HepG2 (cell line): ENCODE results near the gene CLIP2. TPM values are rescaled to one million over a fixed set of nuclear protein-coding genes. Genes with fewer than 3 reads are reported as not detected.

ENCODE experiments used
- ATAC-seq: fragments of 200-7000 bp; cut with Tn5 transposase; 3 replicates; pipeline ENCODE4 v1.9.1; 2020; ENCODE audit warnings: mild to moderate bottlenecking, moderate library complexity
- BruUV-seq: library from RNA; stranded (reverse); fragments of 400-500 nt; replicated peaks from 2 replicates; lab custom pipeline; 2021; lab: Mats Ljungman, UMichigan
- CTCF ChIA-PET: fragments of 300-600 bp; formaldehyde crosslinking; extraction: SDS; loops from one replicate; lab custom pipeline; 2021; ENCODE audit warnings: low total read pairs, inconsistent platforms, low intra/inter-chr PET ratio; lab: Yijun Ruan, JAX
- POLR2A ChIA-PET: fragments of 350-600 bp; sonication (Branson Sonifier 250); formaldehyde crosslinking; loops from one replicate; lab custom pipeline; 2020; ENCODE audit warnings: antibody characterized with exemption, inconsistent platforms; lab: Yijun Ruan, JAX
- DNase-seq: peaks from one replicate; pipeline ENCODE4 v3.0.0-alpha.2; 2015; ENCODE audit warnings: low spot score
- FAIRE-seq: peaks from 3 replicates; lab custom pipeline; 2011; peaks lifted over from hg19 to GRCh38; lab: Jason Lieb, UNC
- H2AFZ ChIP-seq: one replicate; pipeline ENCODE4 v1.6.1; 2011; ENCODE audit warnings: low read length, inconsistent platforms
- H3K27ac ChIP-seq: fragments of 300-600 bp; 3 replicates; pipeline ENCODE4 v1.8.0; 2011; ENCODE audit warnings: mixed run types, mild to moderate bottlenecking, mixed read lengths, low read length, inconsistent platforms; ENCODE audit not compliant: insufficient read depth; ENCODE audit errors: extremely low read length
- H3K27me3 ChIP-seq, 2 experiments: fragments of 200-600 bp in 1 of 2; 2 replicates in 1 of 2; 3 replicates in 1 of 2; pipeline versions ENCODE4 v1.6.0 to v1.8.0; 2011; ENCODE audit warnings: low read length in 2 of 2, mild to moderate bottlenecking in 2 of 2, moderate library complexity in 2 of 2, inconsistent platforms in 1 of 2; ENCODE audit not compliant: insufficient read depth in 2 of 2, control insufficient read depth in 1 of 2
- H3K36me3 ChIP-seq, 2 experiments: fragments of 200-600 bp in 1 of 2; replicated peaks in 1 of 2; 2 replicates in 1 of 2; 3 replicates in 1 of 2; pipeline versions ENCODE4 v1.5.1 to v1.8.0; 2011; ENCODE audit warnings: low read length in 2 of 2, inconsistent platforms in 1 of 2; ENCODE audit not compliant: insufficient read depth in 2 of 2, control insufficient read depth in 1 of 2
- H3K4me1 ChIP-seq: 2 replicates; pipeline ENCODE4 v1.5.1; 2012; ENCODE audit warnings: low read length, inconsistent platforms; ENCODE audit not compliant: insufficient read depth
- H3K4me2 ChIP-seq: 2 replicates; pipeline ENCODE4 v1.6.0; 2011; ENCODE audit warnings: low read depth, low read length, inconsistent platforms
- H3K4me3 ChIP-seq, 3 experiments: fragments of 200-600 bp in 1 of 3; sonication (generic), shearing (Covaris generic) in 1 of 3; replicated peaks in 1 of 3; 2 replicates each; pipeline ENCODE4 v1.5.1; 2011 to 2016; ENCODE audit warnings: low read length in 3 of 3, inconsistent platforms in 2 of 3, low read depth in 2 of 3, mild to moderate bottlenecking in 2 of 3, control low read depth in 1 of 3, mixed read lengths in 1 of 3; ENCODE audit not compliant: insufficient read depth in 1 of 3
- H3K79me2 ChIP-seq: one replicate; pipeline ENCODE4 v1.6.1; 2011; ENCODE audit warnings: low read length, inconsistent platforms; ENCODE audit not compliant: insufficient read depth
- H3K9ac ChIP-seq: 2 replicates; pipeline ENCODE4 v1.6.0; 2011; ENCODE audit warnings: mild to moderate bottlenecking, low read depth, low read length, inconsistent platforms; ENCODE audit not compliant: insufficient read depth
- H3K9me3 ChIP-seq: 2 replicates; pipeline ENCODE4 v1.5.1; 2012; ENCODE audit warnings: mild to moderate bottlenecking, low read length
- H4K20me1 ChIP-seq: 2 replicates; pipeline ENCODE4 v1.6.0; 2011; ENCODE audit warnings: inconsistent platforms, mild to moderate bottlenecking, low read length, moderate library complexity; ENCODE audit not compliant: insufficient read depth
- CENPX ChIP-seq: sonication (generic); formaldehyde crosslinking; IDR thresholded peaks from 2 replicates; pipeline ENCODE4 v1.9.0; 2021; ENCODE audit warnings: mild to moderate bottlenecking, missing genetic modification reagents, moderate library complexity
- CHCHD3 ChIP-seq: sonication (generic); formaldehyde crosslinking; IDR thresholded peaks from 2 replicates; pipeline ENCODE4 v1.8.0; 2022; ENCODE audit warnings: mild to moderate bottlenecking, missing genetic modification reagents, moderate library complexity
- KLF13 ChIP-seq: sonication (generic); formaldehyde crosslinking; IDR thresholded peaks from 2 replicates; pipeline ENCODE4 v1.4.0; 2020; ENCODE audit warnings: mild to moderate bottlenecking, missing genetic modification reagents
- PHF20 ChIP-seq: sonication (generic); formaldehyde crosslinking; IDR thresholded peaks from 2 replicates; pipeline ENCODE4 v1.5.0; 2020; ENCODE audit warnings: mild to moderate bottlenecking, missing genetic modification reagents
- TGIF2 ChIP-seq: IDR thresholded peaks from 2 replicates; pipeline ENCODE4 v1.6.1; 2016; ENCODE audit warnings: control low read depth, missing compliant biosample characterization
- ZBTB34 ChIP-seq: sonication (generic); formaldehyde crosslinking; IDR thresholded peaks from 2 replicates; pipeline ENCODE4 v1.8.0; 2022; ENCODE audit warnings: mild to moderate bottlenecking, missing genetic modification reagents
- ZNF572 ChIP-seq: sonication (generic); formaldehyde crosslinking; IDR thresholded peaks from 2 replicates; pipeline ENCODE4 v1.5.1; 2020; ENCODE audit warnings: mild to moderate bottlenecking, missing genetic modification reagents
- ZNF761 ChIP-seq: sonication (generic); formaldehyde crosslinking; conservative IDR thresholded peaks from 2 replicates; pipeline ENCODE4 v1.4.0; 2020; ENCODE audit warnings: mild to moderate bottlenecking, missing genetic modification reagents
- ZNF770 ChIP-seq: sonication (generic); formaldehyde crosslinking; IDR thresholded peaks from 2 replicates; pipeline ENCODE4 v1.5.0; 2020; ENCODE audit warnings: mild to moderate bottlenecking, missing genetic modification reagents
- ZSCAN22 ChIP-seq: sonication (generic); formaldehyde crosslinking; IDR thresholded peaks from 2 replicates; pipeline ENCODE4 v1.4.0; 2020; ENCODE audit warnings: mild to moderate bottlenecking, missing genetic modification reagents
- WGBS: methylation state at CpG from one replicate; pipeline ENCODE4 v1.1.6; 2017; ENCODE audit warnings: low lambda C conversion rate; 5-methylcytosine and 5-hydroxymethylcytosine counted together
- in situ Hi-C: cut with HindIII; loops from 2 replicates; pipeline ENCODE4 v1.10.0; 2017; ENCODE audit warnings: low pct_unique_long_range_greater_than_20kb; ENCODE audit not compliant: extremely low pct_ligation_motif_present
- intact Hi-C: fragments of 100-400 bp; cut with micrococcal nuclease; formaldehyde crosslinking; loops from one replicate; pipeline ENCODE4 v1.10.0; 2022; ENCODE audit not compliant: unreplicated experiment
- polyA plus RNA-seq, 8 experiments: library from polyadenylated mRNA; depleted of rRNA in 3 of 8; stranded (reverse) in 7 of 8; unstranded in 1 of 8; fragments of >200 nt; fragmentation: Illumina TruSeq in 4 of 8; extraction: Trizol in 4 of 8; gene quantifications; 2 replicates each; pipeline versions ENCODE4 v1.2.1 to v1.2.3, GENCODE V29; 2011 to 2016; ENCODE audit warnings: low read depth in 4 of 8, missing spikeins in 1 of 8, mixed read lengths in 1 of 8; ENCODE audit not compliant: insufficient read depth in 1 of 8
- total RNA-seq, 5 experiments: library from RNA; depleted of rRNA; stranded (reverse); fragments of >200 nt; fragmentation: Illumina TruSeq; extraction: Trizol; gene quantifications; 2 replicates each; pipeline ENCODE4 v1.2.3, GENCODE V29; 2016; ENCODE audit warnings: low read depth in 1 of 5

Gene CLIP2
- total and polyA plus RNA-seq, 2 of the 13 experiments (the other 11 are each of a cell fraction or from before 2014, with no cell fraction given): 6.5 to 17.4 TPM

DNA sequence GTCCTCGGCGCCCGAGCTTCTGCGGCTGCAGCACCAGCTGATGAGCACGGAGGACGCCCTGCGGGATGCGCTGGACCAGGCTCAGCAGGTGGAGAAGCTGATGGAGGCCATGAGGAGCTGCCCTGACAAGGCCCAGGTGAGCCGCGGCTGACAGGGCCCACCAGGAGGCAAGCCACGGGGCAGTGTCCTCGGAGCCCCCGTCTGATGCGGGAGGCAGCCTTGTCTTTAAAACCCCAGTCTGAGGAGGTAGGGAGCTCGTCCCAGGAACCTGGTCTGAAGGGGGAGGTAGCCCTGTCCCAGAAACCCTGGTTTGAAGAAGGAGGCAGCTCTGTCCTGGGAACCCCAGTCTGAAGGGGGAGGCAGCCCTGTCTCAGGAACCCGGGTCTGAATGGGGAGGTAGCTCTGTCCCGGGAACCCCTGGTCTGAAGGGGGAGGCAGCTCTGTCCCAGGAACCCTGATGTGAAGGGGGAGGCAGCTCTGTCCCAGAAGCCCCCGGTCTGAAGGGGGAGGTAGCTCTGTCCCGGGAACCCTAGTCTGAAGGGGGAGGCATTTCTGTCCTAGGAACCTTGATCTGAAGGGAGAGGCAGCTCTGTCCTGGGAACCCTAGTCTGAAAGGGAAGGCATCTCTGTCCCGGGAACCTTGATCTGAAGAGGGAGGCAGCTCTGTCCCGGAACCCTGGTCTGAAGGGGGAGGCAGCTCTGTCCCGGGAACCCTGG lies 111.4 kb downstream of the CLIP2 start:
- Histone ChIP-seq H3K9me3 (no peaks in the 10 kb centered on the region), H3K36me3 (peaks cover 16 to 39% of the 10 kb centered on the region in 2 experiments; a peak in 4 of 5 replicates), H3K4me1 (no peaks in the 10 kb centered on the region), H2AFZ (no peak overlapping the region), H3K4me3 (no peak overlapping the region), H3K9ac (no peak overlapping the region), H3K27me3 (no peaks in the 10 kb centered on the region), H4K20me1 (no peaks in the 10 kb centered on the region), H3K27ac (no peak overlapping the region), H3K79me2 (no peaks in the 10 kb centered on the region), H3K4me2 (no peak overlapping the region)
- 90% methylated on average over 11 of the region's 22 CpGs for WGBS
- intact Hi-C loops (loop anchor here (1.0 to 5.0 kb wide), 2 partner anchors 113 to 194 kb away; partner anchors contain the start of gene CLIP2), in situ Hi-C loops (loop anchor here (5.0 to 10.0 kb wide), 2 partner anchors 193 to 336 kb away; no protein-coding TSS in a partner anchor)
- no peak for FAIRE-seq
- no peak for TF ChIP-seq CHCHD3 (CRISPR knock-in tag)
- TF ChIP-seq ZSCAN22 (CRISPR knock-in tag): peak; percentile 96
- ChIA-PET CTCF (interaction anchor here (1.3 to 2.8 kb wide), 2 partner anchors 125 to 193 kb away, joined by 8 to 47 read pairs; no protein-coding TSS in a partner anchor), POLR2A (interaction anchor here (1.5 kb wide), 1 partner anchor 194 kb away, joined by 6 read pairs; no protein-coding TSS in a partner anchor)
- no peak for ATAC-seq
- no TSS peak for BruUV-seq
- DNase-seq: no peak

DNA sequence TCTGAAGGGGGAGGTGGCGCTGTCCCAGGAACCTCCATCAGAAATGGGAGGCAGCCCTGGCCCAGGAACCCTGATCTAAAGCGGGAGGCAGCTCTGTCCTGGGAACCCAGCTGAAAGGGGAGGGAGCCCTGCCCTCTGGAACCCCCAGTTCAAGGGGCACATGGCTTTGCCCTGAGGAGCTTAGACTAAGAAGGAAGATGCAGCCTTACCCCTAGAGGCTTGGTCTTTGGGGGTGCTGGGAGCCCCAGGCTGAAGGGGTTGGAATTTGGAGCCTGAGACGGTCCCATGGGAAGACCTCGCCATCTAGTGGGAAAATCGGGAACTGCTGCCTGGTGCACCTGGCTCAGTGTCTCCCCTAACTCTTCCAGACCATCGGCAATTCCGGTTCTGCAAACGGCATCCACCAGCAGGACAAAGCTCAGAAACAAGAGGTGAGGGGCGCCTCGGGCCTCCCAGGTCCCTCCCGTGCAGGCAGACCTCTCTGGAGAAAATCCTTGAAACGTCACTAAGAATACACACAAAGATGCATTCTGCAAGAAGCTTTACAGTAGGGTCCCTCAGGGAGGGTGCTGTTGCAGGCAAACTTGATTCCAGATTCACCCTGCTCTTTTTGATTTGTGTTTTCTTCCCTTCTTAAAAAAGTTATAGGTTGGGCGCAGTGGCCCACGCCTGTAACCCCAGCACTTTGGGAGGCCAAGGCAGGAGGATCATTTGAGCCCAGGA lies 112.1 kb downstream of the CLIP2 start:
- POLR2A ChIA-PET: interaction anchor here (1.5 kb wide), 1 partner anchor 195 kb away, joined by 6 read pairs; no protein-coding TSS in a partner anchor
- FAIRE-seq (peak; percentile 61), ATAC-seq (peak; percentile 66), DNase-seq (peak; percentile 49)
- CTCF ChIA-PET: interaction anchor here (0.8 to 2.8 kb wide), 4 partner anchors 126 to 333 kb away, joined by 3 to 47 read pairs (median 6); no protein-coding TSS in a partner anchor
- in situ Hi-C loops (loop anchor here (5.0 to 10.0 kb wide), 2 partner anchors 194 to 336 kb away; no protein-coding TSS in a partner anchor), intact Hi-C loops (loop anchor here (1.0 to 5.0 kb wide), 2 partner anchors 114 to 195 kb away; partner anchors contain the start of gene CLIP2)
- no peak overlapping the region for H3K9ac ChIP-seq
- BruUV-seq: no TSS peak
- no peaks in the 10 kb centered on the region for H3K4me1 ChIP-seq
- no peaks in the 10 kb centered on the region for H4K20me1 ChIP-seq
- H3K27ac ChIP-seq: no peak overlapping the region
- H3K36me3 ChIP-seq: peaks cover 12 to 32% of the 10 kb centered on the region in 2 experiments; a peak in 4 of 5 replicates
- H3K9me3 ChIP-seq: no peaks in the 10 kb centered on the region
- no peak overlapping the region for H3K4me3 ChIP-seq
- H3K27me3 ChIP-seq: no peaks in the 10 kb centered on the region
- no peaks in the 10 kb centered on the region for H3K79me2 ChIP-seq
- no peak overlapping the region for H2AFZ ChIP-seq
- H3K4me2 ChIP-seq: no peak overlapping the region
- WGBS: 44% methylated on average over 10 of the region's 14 CpGs
- TF ChIP-seq ZNF572 (CRISPR knock-in tag) (0 out of 2 replicates have a peak, but pooled peaks have one; percentile 11), ZBTB34 (CRISPR knock-in tag) (no peak), PHF20 (no peak), KLF13 (CRISPR knock-in tag) (no peak), ZNF770 (0 out of 2 replicates have a peak, but pooled peaks have one; percentile 10), ZNF761 (CRISPR knock-in tag) (no peak), CENPX (CRISPR knock-in tag) (no peak), TGIF2 (CRISPR knock-in tag) (no peak)
